Stimulated activated effector memory CD8-positive, alpha-beta T cell treated with anti-CD3 and anti-CD28 coated beads, Interleukin-12 subunit alpha, Interleukin-12 subunit beta, amount 100 ng/mL, for 72 hours (primary cell): ENCODE measurements around the gene SHD.
"Not testable (repeated sequence)": the region's sequence is repeated elsewhere in the genome, so short reads cannot be mapped to it uniquely, and the experiment has no call there.

ENCODE experiments used
- ATAC-seq: fragments of 150-1000 bp; cut with Tn5 transposase; 2 replicates; pipeline ENCODE4 v1.10.0; 2021
- DNase-seq, 2 donors: peaks; one replicate each; pipeline ENCODE4 v3.0.0; 2021 to 2022; ENCODE audit warnings: low spot score in 2 of 2
- H3K27ac Mint-ChIP-seq: one replicate; pipeline ENCODE4 v1.8.0; 2022; ENCODE audit warnings: mild to moderate bottlenecking, mixed read lengths
- H3K36me3 Mint-ChIP-seq: one replicate; pipeline ENCODE4 v1.8.0; 2022; ENCODE audit warnings: mild to moderate bottlenecking, mixed read lengths
- H3K4me1 Mint-ChIP-seq: one replicate; pipeline ENCODE4 v1.8.0; 2022; ENCODE audit warnings: mixed read lengths
- H3K4me3 Mint-ChIP-seq: one replicate; pipeline ENCODE4 v1.8.0; 2022; ENCODE audit warnings: mild to moderate bottlenecking, mixed read lengths
- H3K9me3 Mint-ChIP-seq: one replicate; pipeline ENCODE4 v1.8.0; 2022; ENCODE audit warnings: mixed read lengths

SHD gene

GRCh38 chr19:4326837-4327251, 47.8 kb downstream of the SHD start:
- H3K27ac Mint-ChIP-seq: no peak overlapping the region
- DNase-seq (no peak), ATAC-seq (no peak)
- peaks cover 11% of the 10 kb centered on the region for H3K36me3 Mint-ChIP-seq
- peak overlapping the region; percentile 78 for H3K4me3 Mint-ChIP-seq
- no peaks in the 10 kb centered on the region for H3K9me3 Mint-ChIP-seq
- peaks cover 32% of the 10 kb centered on the region for H3K4me1 Mint-ChIP-seq

GRCh38 chr19:4327252-4327876, 48.3 kb downstream of the SHD start:
- peak overlapping the region; percentile 88 for H3K27ac Mint-ChIP-seq
- peak overlapping the region; percentile 78 for H3K4me3 Mint-ChIP-seq
- peaks cover 32% of the 10 kb centered on the region for H3K4me1 Mint-ChIP-seq
- DNase-seq (peak; percentile 66 to 87), ATAC-seq (peak; percentile 57)
- peaks cover 11% of the 10 kb centered on the region for H3K36me3 Mint-ChIP-seq
- no peaks in the 10 kb centered on the region for H3K9me3 Mint-ChIP-seq

- Mint-ChIP-seq H3K9me3 (no peaks in the 10 kb centered on the region), H3K4me3 (peak overlapping the region; percentile 78), H3K27ac (peak overlapping the region; percentile 88), H3K4me1 (peaks cover 32% of the 10 kb centered on the region), H3K36me3 (peaks cover 11% of the 10 kb centered on the region)
- ATAC-seq: peak; percentile 3
- no peak for DNase-seq
These were observed 48.8 kb downstream of the SHD start for GRCh38 chr19:4327877-4328242.

- peaks cover 32% of the 10 kb centered on the region for H3K4me1 Mint-ChIP-seq
- H3K9me3 Mint-ChIP-seq: no peaks in the 10 kb centered on the region
- H3K4me3 Mint-ChIP-seq: peak overlapping the region; percentile 78
- H3K27ac Mint-ChIP-seq: peak overlapping the region; percentile 88
- DNase-seq (peak; percentile 93 to 97), ATAC-seq (peak; percentile 89)
- H3K36me3 Mint-ChIP-seq: peaks cover 11% of the 10 kb centered on the region
These were observed 49.4 kb downstream of the SHD start for GRCh38 chr19:4328243-4328990.

- ATAC-seq, H3K9me3 Mint-ChIP-seq: not testable (repeated sequence)
- Mint-ChIP-seq H3K27ac (peak overlapping the region; percentile 88), H3K36me3 (peaks cover 11% of the 10 kb centered on the region), H3K4me1 (peaks cover 32% of the 10 kb centered on the region), H3K4me3 (peak overlapping the region; percentile 78)
- peak in 1 of 2 donors; percentile 65 for DNase-seq
These were observed 50.1 kb downstream of the SHD start for GRCh38 chr19:4328991-4329681.

- Mint-ChIP-seq H3K4me1 (peaks cover 32% of the 10 kb centered on the region), H3K36me3 (peaks cover 11% of the 10 kb centered on the region), H3K9me3 (no peaks in the 10 kb centered on the region), H3K4me3 (peak overlapping the region; percentile 78), H3K27ac (peak overlapping the region; percentile 88)
- no peak for ATAC-seq
- DNase-seq: no peak
These were observed 50.8 kb downstream of the SHD start for GRCh38 chr19:4329858-4330257.

GRCh38 chr19:4334929-4335570, 56.0 kb downstream of the SHD start:
- Mint-ChIP-seq H3K27ac (no peak overlapping the region), H3K4me1 (peaks cover 21% of the 10 kb centered on the region), H3K36me3 (no peaks in the 10 kb centered on the region), H3K9me3 (peaks cover 6% of the 10 kb centered on the region), H3K4me3 (no peak overlapping the region)
- ATAC-seq (no peak), DNase-seq (no peak)

GRCh38 chr19:4337906-4338440, 58.9 kb downstream of the SHD start:
- peaks cover 6% of the 10 kb centered on the region for H3K9me3 Mint-ChIP-seq
- DNase-seq: no peak
- peak overlapping the region; percentile 93 for H3K27ac Mint-ChIP-seq
- peaks cover 30% of the 10 kb centered on the region for H3K4me1 Mint-ChIP-seq
- peak overlapping the region; percentile 78 for H3K4me3 Mint-ChIP-seq
- ATAC-seq: no peak
- peaks cover 6% of the 10 kb centered on the region for H3K36me3 Mint-ChIP-seq

GRCh38 chr19:4338441-4339355, 59.6 kb downstream of the SHD start, which contains the start of gene STAP2:
TSS of gene STAP2 (minus strand) at chr19:4338827. CDS start at chr19:4338753, 74 bp downstream.
- H3K4me1 Mint-ChIP-seq: peaks cover 30% of the 10 kb centered on the region
- H3K9me3 Mint-ChIP-seq: peaks cover 6% of the 10 kb centered on the region
- H3K36me3 Mint-ChIP-seq: peaks cover 9% of the 10 kb centered on the region
- H3K4me3 Mint-ChIP-seq: peak within 1 kb of the TSS; percentile 78
- DNase-seq (no peak), ATAC-seq (no peak)
- peak within 1 kb of the TSS; percentile 93 for H3K27ac Mint-ChIP-seq
